HG03039 (cell line): ENCODE results near the gene ALDOB.

Experiments
- ATAC-seq: cut with Tn5 transposase; IDR thresholded peaks from one replicate; pipeline ENCODE4 v1.9.1; 2021; ENCODE audit warnings: mild to moderate bottlenecking, moderate library complexity; ENCODE audit not compliant: unreplicated experiment

ALDOB gene

DNA sequence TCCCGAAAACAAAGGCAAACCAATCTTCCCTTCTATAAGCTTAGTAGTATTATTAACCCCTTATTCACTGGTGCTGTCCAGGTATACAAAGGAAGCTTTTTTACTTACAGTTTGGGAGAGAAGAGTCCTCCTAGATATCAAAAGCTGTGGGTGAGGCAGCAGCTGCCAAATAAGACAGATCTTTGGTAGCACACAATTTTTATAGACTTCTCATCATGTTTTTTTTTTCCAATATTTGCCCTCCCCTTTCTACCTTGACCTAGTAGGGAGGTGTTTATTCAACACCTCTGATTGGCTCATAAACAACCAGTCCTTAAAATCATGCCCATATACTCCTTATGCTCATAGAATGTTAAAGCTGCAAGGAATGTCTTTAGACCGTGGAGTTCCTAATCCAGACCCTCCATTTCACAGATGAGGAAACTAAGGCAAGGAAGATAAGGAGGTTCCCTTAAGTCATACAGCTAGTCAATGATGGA lies at the start of gene ALDOB:
TSS of gene ALDOB (minus strand) at position 174 of the 479 bp plus-strand sequence. CDS start 4,887 bp downstream, outside the sequence.
- ATAC-seq: no peak

DNA sequence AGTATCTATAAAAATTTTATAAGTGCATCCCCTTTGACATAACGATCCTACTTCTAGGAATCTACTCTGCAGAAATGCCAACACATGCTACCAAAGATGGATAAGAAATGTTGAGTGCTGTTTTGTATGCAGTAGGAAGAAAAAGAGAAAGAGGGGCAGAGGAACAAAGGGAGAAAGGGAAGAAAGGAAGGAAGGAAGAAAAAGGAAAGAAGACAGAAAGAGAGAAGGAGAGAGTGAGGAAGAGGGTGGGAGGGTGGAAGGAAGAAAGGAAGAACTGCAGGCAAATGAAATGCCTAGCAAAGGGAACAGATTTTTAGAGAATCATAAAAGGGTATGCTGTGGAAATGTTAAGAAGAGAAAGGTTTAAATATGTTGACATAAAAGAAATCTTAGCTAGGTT lies 48.5 kb upstream of the ALDOB start:
- no peak for ATAC-seq

DNA sequence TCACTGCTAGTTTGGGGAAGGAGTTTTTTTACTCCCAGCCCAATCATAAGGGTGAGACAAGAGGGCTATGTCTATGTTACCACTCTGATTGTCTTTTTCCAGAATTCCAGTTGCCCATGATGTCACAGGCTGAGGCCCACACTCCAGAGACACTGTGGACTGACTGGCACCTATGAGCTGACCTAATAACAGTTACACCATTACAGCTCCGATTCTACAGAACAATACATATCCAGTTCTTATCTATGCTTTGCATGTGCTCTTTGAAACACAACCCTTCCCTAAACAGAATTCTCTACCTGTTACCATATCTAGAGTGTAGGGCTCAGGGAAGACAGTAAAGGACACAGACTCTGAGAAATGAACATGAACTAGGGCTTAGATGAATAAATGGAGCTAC lies 45.7 kb upstream of the ALDOB start:
- no peak for ATAC-seq

DNA sequence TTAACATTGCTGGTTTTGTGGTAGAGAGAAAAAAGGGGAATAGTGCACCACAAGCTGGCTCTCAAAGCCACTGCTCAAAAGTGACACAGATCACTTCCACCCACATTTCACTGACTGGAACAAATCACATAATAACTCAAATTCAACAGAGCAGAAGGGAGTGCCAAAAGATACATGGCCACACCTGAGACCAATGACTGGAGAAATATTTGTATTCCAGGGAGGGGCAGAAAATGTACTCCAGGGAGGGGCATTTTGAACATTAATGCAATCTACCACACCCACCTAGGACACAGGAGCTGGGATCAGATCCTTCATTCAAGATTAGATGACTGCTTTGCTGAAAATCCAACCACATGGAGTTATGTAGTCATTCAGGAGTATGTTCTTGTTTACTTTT lies 44.8 kb upstream of the ALDOB start:
- ATAC-seq: no peak

- no peak for ATAC-seq
Measured at GRCh38 chr9:101479338-101480030, 43.9 kb upstream of the ALDOB start.

DNA sequence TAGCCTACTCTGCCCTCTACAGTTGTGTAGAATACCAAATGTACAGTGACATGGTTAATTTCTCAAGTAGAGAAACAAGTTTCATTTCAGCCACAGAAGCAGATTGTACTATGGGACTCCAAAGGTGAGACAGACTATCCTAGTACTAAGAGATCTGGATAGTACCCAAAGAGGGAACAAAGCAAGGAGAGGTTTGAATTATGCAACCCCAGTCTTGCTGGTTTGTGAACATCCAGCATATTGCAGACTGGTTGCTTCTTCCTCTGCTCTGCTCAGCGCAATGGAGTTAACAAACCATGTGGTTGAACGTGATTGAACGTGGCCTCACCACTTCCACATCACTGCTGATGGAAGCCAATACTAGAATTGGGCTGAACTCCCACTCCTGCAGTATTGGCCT lies 43.3 kb upstream of the ALDOB start:
- ATAC-seq: no peak

GRCh38 chr9:101478444-101478843 lies 42.9 kb upstream of the ALDOB start:
- no peak for ATAC-seq

DNA sequence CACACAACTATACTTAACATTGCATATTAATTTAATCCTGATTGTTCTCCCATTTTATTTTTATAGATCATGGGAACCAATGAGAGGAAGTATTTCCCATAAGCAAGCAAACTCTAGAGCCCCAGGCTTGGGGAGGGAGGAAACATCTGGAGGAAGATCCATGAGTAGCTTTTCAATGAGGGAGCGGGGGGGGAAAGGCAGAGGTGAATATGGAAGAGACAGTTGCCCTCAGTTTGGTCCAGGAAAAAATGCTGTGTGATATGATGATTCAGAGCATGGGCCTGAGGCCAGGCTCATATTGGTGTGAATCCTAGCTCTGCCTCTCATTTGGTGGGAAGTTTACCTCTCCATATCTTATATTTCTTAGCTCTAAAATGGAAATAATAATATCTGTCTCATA lies 42.2 kb upstream of the ALDOB start:
- no peak for ATAC-seq

- ATAC-seq: no peak
Measured at GRCh38 chr9:101477214-101477613, 41.6 kb upstream of the ALDOB start.

- ATAC-seq: no peak
Measured at GRCh38 chr9:101476576-101477208, 41.1 kb upstream of the ALDOB start.

- no peak for ATAC-seq
Measured at GRCh38 chr9:101472891-101473290, 37.3 kb upstream of the ALDOB start.

DNA sequence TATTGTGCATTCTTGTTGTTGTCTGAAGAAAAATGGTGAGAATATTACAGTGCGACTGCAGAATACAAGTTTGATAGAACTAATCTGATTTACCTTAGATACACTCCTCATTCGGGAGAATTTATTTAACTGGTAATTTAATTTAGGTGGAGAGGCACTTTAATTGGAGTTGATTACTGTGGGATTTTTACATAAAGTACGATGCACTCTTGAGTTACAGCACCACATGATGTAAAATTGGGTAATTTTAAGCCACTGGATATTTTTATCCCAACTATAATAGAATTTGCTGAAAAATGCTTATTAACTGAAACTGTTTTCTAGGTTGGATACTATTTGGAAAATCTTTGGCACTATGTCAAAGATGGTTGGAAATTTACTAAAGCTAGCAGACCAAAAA lies 35.4 kb upstream of the ALDOB start:
- no peak for ATAC-seq

GRCh38 chr9:101470021-101470420 lies 34.4 kb upstream of the ALDOB start:
- ATAC-seq: no peak

- no peak for ATAC-seq
Measured at GRCh38 chr9:101469026-101469425, 33.5 kb upstream of the ALDOB start.

DNA sequence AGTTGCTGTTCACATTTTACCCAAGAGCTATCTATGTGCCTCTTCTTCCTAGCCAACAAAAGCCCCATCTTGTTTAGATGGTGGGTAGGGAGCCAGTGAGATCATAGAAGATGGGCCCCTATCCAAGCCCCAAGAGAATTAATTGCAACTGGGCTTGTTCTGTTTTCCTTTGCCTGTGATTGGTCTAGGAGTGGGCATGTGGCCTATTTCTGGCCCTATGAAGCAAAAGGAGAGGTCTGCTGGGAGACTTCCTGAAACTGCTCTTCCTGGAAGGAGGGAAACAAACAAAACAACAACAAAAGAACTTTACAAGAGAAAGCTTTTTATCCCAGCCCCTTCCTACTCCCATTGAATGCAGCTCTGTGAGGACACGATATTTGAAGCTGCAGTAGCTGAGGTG lies 32.5 kb upstream of the ALDOB start:
- no peak for ATAC-seq

GRCh38 chr9:101467690-101468089 lies 32.1 kb upstream of the ALDOB start:
- no peak for ATAC-seq

DNA sequence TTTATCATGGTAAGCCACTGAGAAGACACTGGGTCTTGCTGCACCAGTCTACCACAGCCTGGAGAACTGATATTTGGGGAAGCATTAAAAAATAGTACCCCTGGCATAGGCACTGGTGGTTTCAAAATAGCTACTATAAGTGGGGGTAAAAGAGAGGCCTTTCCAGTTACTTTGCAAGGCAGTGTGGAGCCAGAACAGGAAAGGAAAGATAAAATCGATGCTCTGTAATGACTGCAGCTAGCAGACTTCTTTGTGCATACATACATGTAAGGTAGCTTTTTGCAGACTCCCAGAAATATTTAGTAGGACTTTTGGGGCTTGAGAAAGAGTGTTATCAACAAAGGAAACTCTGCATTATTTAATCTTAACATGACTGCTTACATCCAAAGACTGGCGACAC lies 31.3 kb upstream of the ALDOB start:
- no peak for ATAC-seq

GRCh38 chr9:101465326-101465915 lies 29.8 kb upstream of the ALDOB start:
- no peak for ATAC-seq

DNA sequence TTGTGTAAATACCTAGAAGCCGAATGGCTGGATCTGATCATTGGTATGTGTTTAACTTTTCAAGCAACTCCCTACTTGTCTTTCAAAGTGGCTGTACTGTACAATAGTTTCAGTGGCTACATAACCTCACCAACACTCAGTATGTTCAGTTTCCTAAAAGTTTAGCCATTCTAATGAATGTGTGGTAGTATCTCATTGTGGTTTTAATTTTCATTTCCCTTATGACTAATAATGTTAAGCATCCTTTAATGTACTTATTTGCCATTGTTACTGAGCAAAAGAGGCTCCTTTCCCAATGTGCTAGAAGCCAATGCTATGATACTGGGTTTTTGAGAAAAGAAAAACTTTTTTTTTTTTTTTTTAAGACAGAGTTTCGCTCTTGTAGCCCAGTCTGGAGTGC lies 27.8 kb upstream of the ALDOB start:
- ATAC-seq: no peak

GRCh38 chr9:101462558-101462957 lies 27.0 kb upstream of the ALDOB start:
- no peak for ATAC-seq

- ATAC-seq: no peak
Measured at GRCh38 chr9:101460965-101461364, 25.4 kb upstream of the ALDOB start.

DNA sequence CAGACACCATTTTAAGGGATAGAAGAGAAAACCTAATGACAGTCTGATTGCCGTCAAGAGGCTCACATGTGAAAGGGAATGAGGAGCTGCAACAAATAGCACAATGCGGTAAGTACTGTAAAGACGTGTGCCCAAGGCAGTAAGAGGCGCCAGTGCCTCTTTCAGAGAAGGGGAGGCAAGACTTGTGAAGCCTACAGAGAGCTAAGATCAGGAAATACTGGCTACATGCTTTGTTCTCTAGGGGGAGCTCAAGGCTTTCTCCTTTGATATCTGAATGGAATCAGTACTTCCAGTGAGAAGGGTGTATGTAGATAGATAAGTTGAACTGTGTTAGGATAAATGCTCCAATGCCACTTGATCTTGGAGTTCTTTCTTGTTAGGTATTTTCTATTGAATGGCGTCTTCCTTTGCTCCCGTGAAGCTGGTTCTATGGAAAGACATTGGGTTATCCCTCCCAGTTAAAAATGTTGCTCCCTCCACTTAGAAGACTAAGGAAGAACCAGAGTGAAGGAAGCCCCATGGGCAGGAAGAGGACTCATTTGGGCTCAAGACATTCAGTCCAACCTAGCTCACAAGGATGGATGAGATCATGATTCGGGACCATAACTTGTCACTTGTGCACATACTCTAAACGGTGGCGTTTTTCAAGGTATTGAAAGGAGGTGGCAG lies 23.5 kb upstream of the ALDOB start:
- ATAC-seq: peak; percentile 89
